IPS-NIHi7 (cell line): Measurements from ENCODE around the gene NKG7.

ENCODE experiments used
- DNase-seq: peaks from one replicate; pipeline ENCODE4 v3.0.0; 2012; ENCODE audit warnings: mixed read lengths; ENCODE audit errors: extremely low spot score

Gene NKG7

DNA sequence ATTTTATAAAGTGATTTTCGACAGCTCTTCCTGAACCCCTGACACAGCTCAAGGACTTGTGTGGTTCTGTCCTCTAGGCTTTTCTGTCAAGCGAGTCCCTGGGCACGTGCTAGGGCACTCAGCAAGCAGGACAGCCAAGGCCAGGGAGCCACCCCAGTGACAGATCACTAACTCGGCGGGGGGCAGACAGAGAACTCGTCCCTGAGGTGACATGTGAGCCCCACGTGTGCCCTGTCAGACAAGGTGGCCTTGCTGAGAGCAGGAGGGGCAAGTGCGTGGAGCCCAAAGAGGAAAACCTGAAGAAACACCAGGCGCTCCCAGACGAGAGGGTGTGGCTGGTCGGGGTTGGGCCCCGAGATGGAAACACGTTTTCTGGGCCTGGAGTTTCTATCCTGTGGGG, 11.2 kb downstream of the NKG7 start:
- no peak for DNase-seq

DNA sequence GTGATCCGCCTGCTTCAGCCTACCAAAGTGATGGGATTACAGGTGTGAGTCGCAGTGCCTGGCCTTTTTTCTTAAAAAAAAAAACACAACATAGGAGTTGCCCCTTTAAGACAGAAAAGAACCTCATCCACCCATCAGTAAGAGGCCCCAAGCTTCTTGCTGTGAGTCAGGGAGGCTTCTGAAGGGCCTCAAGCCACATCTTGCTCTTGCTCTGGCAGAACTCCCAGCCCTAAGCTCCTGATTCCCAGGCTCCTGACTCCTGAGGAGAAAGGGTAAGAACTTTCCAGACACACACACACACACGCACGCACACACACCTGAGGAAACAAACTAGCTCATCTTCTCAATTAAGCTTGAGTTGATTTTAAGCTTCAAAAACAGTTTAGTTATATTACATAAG, 13.2 kb downstream of the NKG7 start:
- DNase-seq: no peak

DNA sequence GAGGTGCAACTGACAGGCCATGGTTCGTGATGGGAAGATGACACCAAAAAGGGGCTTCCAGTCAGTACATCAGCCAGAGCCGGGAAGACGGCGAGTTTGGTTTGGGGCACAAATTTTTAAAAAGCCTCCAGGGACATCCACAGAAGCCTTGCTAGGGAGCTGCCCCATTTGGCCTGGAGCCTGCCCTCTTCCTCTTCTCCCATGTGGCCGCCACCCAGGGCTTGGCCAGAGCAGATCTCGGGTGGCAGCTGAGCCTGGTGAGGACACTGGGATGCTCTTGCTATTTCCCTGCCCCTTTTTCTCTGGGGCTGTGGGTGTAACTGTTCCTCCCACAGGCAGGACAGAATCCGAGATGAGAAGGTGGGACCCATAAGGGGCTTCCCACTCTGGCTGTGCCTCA, 14.5 kb downstream of the NKG7 start:
- no peak for DNase-seq

DNA sequence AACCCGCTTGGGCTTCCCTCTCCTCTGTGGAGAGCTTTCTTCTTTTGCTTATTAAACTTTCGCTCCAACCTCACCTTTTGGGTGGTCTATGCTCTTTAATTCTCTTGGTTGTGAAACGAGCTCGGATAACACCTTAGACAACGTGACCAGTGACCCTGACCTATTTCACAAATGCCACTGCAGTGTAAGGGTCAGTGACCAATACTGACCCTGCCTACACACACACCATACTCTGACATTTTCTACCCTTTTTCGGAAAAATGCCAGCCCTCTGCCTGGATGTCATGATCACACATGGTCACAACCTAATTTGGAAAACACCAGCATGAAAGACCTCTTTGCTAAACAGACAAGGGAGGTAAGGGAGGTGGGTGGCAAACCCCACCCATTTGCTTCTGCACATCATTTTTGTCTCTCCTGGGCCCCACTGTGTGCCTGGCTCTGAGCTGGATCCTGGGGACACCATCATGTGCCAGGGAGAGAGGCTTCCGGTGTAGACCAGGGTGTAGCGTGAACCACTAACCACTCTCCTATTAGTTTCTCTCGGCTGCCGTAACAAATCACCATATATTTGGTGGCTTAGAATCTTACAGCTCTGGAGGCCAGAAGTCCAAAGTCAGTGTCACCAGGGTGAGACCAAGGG, 16.2 kb downstream of the NKG7 start:
- no peak for DNase-seq

DNA sequence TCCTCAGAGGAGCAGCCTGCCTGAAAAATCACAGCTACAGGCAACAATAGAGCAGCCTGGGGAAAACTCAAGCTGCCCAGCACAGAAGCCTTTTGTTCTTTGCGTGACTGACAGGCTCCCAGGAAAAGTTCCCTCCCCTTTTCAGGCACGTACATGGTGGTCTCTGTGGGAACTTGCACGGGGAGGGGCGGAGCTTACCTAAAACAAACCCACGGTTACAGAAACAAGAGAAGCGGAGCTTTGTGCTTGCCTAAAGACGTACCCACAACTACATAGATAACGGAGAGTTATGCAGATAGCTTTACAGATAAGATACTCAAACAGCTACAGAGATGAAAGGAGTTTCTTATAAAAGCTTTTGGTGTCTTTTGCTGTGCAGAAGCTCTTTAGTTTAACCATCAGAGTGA, 17.7 kb downstream of the NKG7 start:
- DNase-seq: peak; percentile 58

DNA sequence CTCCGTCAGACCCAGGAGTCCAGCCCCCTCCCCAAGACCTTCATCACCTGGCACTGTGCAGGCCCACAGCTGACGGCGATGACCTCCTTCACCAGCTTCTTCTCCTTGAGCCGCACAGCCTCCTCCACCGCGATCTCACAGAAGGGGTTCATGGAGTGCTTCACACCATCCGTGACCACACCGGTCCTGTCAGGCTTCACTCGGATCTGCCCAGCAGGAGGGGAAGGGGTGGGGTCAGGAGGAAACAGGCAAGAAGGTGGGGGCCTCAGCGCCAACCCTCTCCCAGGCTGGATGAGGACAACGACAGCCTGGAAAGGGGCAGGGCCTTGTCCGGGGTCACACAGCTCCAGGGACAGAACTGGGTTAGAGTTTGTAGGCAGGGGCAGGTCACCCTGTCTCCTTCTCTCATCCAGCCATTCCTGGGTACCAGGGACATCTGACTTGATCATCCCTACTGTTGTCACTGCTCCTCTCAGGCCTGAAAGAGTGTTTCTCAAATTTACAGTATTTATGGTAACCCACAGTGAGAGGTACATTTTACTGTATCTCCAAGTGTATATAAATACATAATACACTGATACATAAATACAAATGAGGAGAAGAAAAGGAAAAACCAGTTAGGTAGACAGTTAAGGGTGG, 18.2 kb downstream of the NKG7 start:
- DNase-seq: no peak

DNA sequence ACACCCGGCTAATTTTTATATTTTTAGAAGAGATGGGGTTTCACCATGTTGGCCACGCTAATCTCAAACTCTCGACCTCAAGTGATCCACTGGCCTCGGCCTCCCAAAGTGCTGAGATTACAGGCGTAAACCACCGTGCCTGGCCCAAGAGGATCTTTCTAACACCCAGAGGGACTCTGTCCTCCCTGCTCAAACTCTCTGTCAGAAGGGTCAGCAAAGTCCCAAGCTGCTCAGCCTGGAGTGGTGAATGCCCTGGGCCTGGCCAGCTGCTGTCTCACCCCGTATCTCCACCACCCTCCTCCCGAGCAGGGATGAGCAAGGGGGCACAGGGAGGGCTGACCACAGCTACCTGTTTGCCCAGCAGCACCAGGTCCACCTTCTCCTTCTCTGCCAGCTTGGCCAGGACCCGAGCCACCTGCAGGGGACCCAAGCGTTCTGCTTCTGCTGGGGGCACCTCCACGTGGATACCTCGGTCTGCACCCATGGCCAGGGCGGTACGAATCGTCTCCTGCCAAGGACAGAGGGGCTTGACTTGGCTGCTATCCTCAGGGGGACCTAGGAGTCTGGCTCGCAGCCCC, 19.6 kb downstream of the NKG7 start:
- DNase-seq: no peak

DNA sequence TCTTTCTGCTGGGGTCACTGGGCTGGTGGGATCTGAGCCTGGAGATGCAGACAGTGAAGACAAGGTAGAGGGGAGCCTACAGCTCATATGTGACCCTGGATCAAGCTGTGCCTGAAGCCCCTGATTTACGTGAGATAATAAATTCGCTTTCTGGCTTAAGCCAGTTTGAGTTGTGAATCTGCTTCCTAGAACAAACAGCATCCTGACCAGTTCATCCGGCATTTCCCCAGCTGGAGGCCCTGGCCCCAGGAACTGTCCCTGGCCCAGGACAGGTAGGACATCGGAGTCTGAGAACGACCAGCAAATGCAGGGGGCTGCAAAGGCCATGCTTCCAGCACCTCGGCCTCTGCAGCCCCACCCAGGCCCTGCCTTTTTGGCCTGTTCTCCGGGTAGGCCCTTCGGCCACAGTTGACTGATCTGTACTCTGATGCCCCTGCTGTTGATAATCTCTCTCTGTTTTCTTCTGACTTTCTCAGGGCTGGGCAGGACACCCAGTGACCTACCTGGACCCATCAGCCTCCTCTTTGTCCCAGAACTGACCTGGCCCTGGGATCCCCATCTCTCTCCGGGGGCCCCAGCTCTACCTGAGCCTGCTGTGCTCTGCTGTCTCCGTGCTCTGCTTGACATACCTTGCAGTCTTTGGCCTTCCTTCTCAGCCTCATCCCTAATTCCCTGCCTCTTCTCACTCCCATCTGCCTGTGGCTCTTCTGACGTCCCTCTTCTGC, 21.0 kb downstream of the NKG7 start:
- DNase-seq: no peak

DNA sequence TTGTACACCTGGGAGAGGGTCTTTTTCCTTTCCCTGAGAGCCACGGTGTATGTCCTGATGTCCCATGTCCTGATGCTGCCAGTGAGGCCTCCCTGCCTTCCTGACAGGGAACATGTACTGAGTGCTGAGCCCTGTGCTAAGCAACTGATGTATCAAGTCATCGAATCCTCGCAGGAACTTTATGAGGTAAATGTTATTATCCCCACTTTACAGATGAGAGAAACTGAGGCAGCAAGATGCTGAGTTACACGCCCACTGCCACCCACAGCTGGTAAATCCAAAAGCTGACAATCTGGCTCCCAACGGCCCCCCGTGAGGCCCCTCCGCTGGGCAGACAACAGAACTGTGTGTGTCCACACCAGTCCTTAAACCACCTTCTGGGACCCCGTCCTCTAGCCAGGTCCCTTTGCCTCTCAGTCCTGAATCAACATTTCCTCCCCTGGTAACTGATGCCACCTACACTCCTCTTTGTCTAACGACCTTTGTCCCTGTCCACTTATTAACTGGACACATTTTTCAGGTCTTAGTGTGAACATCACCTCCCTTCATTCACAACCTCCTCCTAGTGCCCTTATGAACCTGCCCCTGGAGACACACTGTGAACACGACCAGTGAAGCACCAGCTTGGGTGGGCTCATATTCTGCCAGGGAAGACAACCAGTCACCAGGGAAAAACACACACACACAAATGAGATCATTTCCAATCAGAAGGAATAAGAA, 25.1 kb downstream of the NKG7 start:
- DNase-seq: no peak

DNA sequence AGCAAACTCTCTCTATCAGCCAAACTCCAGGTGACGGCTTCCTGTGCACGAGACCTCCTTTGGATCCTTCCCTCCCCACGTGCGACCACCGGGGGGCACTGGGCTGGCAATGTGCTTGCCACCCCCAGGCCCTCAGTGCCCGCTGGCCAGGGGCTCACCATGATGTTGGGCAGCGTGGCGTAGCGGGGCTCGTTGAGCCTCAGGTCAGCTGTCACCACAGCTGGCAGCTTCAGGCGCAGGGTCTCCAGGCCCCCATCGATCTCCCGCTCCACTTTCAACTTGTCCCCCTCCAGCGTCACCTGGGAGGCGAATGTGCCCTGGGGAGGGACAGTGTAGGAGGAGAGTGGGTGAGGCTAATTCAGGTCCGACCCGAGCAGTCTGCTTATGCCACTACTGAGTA, 25.7 kb downstream of the NKG7 start:
- DNase-seq: no peak

DNA sequence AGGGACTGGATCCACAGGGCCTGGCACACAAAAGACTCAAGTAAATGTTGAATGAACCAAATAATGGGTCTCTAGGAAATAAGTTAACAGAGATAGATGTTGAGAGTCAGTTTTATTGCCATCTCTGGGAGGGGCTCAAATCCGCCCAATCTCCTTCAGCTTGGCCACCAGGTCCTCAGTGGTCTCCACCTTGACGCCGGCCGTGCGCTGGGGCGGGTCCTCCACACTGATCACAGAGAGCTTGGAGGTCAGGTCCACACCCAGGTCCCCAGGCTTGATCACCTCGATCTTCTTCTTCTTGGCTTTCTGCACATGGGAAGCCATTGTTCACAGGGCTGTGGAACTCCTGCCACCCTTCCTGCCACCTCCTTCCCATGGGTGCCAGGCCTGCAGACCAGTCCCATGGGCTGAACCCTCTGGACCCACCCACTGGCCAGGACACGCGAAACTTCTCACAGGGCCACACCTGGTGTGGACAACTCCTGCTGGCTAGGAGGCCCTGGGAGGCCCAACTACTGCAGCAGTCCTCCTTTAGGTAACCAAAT, 27.3 kb downstream of the NKG7 start:
- no peak for DNase-seq

DNA sequence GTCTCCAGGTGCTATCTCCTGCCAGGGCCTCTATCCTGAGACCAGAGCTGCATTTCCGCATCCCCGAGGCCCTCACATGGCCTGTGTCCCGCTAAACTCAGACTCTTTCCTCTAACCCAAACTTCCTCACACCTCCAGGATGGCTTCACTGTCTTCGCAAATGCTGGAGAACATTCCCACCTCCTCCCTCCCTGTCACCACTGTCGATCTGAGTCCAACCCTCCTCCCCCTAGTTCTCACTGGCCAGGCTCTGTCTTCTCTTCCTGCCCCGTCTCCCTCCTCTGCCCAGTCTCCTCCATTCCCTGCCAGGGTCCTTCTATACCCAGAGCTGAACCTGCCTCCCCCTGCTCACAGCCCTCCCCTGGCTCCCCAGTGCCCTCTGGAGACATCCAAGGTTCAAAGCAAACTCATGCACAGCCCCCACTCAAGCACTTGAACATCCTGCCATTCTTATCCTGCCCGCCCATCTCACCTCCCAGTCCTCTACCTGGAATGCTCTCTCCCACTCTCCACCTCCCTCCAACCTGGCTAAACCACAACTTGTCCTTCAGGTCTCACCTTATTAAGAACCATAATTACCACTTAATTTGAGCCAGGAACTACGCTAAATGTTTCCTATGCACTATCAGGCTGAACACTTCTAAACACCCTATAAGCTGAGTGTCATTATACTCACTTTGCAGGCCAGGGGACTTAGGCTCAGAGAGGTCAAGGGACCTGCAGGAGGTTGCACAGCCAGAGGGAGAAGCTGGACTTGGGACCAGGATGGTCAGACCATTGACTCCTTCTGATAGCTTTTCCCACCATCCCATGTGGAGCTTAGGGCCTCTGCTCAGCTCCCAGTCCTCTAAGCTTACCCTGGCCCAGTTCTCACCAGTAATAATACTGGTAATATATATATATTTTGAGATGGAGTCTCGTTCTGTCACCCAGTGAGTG, 29.6 kb downstream of the NKG7 start:
- no peak for DNase-seq

DNA sequence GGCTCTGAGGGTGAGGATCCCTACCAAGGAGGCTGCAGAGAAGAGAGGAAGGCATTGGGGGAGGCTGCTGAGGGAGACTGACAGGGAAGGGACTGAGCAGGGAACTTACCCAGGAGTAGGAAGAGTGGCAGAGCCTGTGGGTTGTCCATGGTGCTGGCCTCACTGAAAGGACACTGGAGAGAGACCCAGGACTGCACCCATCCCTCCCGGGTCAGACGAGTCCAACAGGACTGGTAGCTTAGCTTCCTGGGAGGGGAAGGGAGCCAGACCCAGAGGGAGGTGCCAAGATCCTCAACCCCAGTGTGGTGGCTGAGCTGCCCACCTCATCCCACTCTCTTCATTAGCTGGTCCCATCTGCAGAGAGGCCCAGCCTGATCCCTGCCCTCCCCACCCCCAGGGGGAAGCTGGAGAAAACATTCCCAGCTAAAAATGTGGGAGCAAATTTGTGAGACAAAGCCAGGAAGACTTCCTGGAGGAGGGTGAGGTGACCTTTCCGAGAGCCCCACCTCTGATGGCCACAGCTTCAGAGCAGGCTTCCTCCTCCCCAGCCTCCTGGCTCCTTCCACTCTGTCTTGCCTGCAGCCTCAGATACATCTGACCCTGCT, 30.4 kb downstream of the NKG7 start, which contains the start of gene VSIG10L:
Gene VSIG10L, minus strand, starts transcription at position 164 of the 605 bp plus-strand sequence. Its CDS starts 15 bp downstream, at position 149.
- DNase-seq: no peak

DNA sequence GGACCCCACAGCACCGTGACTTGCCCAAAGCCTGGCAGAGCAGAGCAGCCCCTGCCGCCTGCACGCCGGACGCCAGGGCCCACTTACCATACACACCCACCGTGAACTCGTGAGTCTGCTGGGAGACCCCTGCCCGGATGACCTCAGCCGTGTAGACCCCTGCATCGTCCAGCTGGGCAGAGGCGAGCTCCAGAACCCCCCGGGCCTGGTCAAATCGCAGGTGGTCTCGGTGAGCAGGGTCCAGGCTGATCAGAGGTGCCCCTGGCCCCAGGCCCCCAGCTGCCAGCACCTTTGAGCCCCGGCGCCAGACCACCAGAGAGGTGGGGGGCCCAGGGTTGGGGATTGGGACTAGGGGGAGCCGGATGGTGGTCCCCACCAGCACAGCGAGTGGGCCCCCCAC, 31.4 kb downstream of the NKG7 start:
- no peak for DNase-seq

DNA sequence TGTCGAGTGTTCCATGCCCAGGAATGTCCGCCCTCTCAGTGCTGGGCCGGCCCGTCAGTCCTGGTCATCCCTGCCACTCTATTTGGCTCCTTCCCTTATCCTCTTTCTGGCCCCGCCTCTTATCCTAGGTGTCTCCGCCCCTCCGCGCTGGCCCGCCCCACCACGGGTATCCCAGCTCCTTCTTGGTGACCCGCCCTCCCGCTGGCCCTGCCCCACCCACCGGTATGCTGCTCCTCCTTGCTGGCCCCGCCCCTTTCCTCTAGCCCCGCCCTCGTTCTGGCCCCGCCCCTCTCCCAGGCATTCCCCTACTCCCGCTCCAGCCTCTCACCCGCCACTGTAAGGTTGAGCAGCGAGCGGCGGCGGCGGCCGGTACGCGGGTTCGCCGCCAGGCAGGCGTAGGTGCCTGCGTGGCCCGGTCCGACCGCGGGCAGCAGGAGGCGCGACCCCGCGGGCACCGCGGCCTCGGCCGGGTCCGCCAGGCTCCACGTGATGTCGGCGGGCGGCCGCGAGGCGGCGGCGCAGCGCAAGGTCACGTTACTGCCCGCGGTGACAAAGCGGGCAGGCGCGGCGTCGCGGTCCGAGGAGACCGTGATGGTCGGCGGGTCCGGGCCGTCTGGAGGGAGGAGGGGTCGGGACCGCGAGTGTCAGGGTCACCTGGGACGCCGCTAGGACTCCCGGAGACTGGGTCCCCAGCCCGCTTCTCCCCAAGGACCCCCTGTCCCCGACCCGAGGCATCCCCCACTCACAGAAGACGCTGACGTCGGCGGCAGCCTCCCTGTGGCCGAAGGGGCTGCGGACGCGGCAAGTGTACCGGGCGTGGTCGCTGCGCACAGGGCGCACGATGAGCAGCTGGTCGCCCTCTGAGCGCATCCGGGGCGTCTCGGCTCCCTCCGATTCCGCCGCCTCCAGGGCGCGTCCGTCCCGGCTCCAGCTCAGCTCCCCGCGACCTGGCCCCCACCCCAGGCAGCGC, 32.5 kb downstream of the NKG7 start:
- peak; percentile 98 for DNase-seq

DNA sequence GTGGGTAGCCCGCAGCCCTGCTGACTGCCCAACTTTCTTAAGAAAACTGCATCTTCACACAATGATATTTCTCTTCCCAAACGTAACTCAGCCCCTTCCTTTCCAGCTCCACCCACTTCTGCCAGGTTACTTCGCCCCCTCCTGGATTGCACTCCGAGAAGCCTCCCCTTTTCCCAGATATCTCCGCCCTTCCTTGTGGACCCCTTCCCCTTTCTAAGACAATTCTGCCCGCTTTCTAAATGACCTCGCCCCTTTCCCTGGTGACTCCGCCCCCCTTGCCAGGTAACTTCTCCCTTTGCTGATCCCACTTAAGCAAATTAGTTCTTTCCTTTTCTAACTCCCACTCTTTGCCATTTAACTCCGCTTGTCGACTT, 33.2 kb downstream of the NKG7 start:
- DNase-seq: peak; percentile 78

DNA sequence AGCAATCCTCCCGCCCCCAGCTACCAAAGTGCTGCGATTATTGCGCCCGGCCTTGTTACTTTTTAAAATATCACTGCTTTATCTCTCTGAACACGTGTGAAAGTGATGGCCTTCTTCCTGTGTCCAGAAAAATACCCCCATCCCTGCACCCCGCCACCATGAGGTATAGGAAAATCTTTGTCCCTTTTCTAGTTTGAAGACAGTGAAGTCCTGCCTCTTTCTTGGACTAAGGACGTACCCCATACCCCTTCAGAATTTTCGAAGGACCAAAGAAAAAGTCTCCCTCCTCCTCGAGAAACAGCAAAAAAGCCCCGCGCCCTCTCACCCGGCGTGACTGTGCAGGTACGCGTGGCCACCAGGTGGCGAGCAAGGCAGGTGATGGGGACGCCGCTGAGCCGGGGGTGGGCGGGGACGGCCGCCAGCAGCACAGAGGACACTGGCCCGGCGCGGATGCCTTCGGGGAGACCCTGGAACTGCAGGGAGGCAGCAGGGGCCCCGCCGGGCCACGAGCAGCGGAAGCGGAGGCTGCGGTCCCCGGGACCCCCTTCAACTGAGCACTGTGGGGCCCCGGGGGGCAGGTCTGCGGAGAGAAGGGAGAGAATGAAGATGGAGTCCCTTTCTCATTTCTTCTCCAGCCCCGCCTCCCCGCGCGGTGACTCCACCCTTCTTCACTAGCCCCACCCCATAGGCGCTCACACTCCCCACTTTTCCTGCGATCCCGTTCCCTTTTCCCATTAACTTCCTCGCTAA, 33.7 kb downstream of the NKG7 start:
- DNase-seq: peak; percentile 91

DNA sequence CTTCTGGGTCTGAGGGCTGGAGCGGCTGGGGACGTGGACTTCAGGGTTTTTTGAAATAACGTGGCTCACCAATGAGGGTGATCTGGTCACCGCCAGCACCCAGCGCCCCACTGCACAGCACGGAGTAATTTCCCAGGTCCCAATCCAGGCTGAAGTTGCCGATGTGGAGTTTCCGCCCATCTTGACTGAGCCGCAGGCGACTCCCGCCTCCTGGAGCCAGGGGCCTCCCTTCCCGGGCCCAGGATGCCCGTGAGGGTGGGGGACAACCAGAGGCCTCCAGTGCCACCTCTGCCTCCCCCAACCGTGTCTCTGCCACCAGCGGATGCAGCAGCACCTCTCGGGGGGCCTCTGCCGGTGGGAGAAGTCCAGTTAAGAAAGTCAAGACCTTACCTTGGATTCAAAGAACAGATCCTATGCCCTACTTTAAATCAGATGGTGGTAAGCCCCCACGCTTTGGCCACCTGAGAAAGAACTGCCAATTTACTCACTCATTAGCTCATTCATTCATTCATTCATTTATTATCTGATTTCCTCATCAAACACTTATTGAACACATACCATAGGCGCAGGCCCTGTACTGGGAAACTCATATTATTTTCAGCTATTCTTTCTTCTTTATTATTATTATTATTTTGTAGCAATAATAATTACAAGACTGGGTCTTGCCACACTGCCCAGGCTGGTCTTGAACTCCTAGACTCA, 34.4 kb downstream of the NKG7 start:
- DNase-seq: no peak
